ENCODE data around the gene MAPK13.

MAPK13 gene

GRCh38 chr6:36104836-36105235 lies 25.5 kb upstream of the MAPK13 start:
- in situ Hi-C loops (cut with MboI; ENCODE audit: low pct_unique_long_range_greater_than_20kb, low sequenced_read_pairs, unreplicated experiment), result no loop called here
- no peak for DNase-seq (ENCODE audit: low spot score)
- no peak for TF ChIP-seq CTCF (IDR thresholded peaks at IDR 0.05; ENCODE audit: extremely low read depth, insufficient read depth, missing control alignments)

- DNase-seq (ENCODE audit: low spot score), result no peak
- no peak for TF ChIP-seq CTCF (IDR thresholded peaks at IDR 0.05; ENCODE audit: extremely low read depth, insufficient read depth, missing control alignments)
- in situ Hi-C loops (cut with MboI; ENCODE audit: low pct_unique_long_range_greater_than_20kb, low sequenced_read_pairs, unreplicated experiment), result no loop called here
Observed at GRCh38 chr6:36109092-36109491, 21.2 kb upstream of the MAPK13 start.

- DNase-seq (ENCODE audit: low spot score), result no peak
- in situ Hi-C loops (cut with MboI; ENCODE audit: low pct_unique_long_range_greater_than_20kb, low sequenced_read_pairs, unreplicated experiment), result no loop called here
- no peak for TF ChIP-seq CTCF (IDR thresholded peaks at IDR 0.05; ENCODE audit: extremely low read depth, insufficient read depth, missing control alignments)
Observed at GRCh38 chr6:36110050-36110449, 20.3 kb upstream of the MAPK13 start.

- in situ Hi-C loops (cut with MboI; ENCODE audit: low pct_unique_long_range_greater_than_20kb, low sequenced_read_pairs, unreplicated experiment), result no loop called here
- DNase-seq (ENCODE audit: low spot score), result no peak
- no peak for TF ChIP-seq CTCF (IDR thresholded peaks at IDR 0.05; ENCODE audit: extremely low read depth, insufficient read depth, missing control alignments)
Observed at GRCh38 chr6:36110863-36111262, 19.4 kb upstream of the MAPK13 start.

- in situ Hi-C loops (cut with MboI; ENCODE audit: low pct_unique_long_range_greater_than_20kb, low sequenced_read_pairs, unreplicated experiment), result no loop called here
- DNase-seq (ENCODE audit: low spot score), result no peak
- no peak for TF ChIP-seq CTCF (IDR thresholded peaks at IDR 0.05; ENCODE audit: extremely low read depth, insufficient read depth, missing control alignments)
Observed at GRCh38 chr6:36111526-36111925, 18.8 kb upstream of the MAPK13 start.

- DNase-seq (ENCODE audit: low spot score), result no peak
- no peak for TF ChIP-seq CTCF (IDR thresholded peaks at IDR 0.05; ENCODE audit: extremely low read depth, insufficient read depth, missing control alignments)
- in situ Hi-C loops (cut with MboI; ENCODE audit: low pct_unique_long_range_greater_than_20kb, low sequenced_read_pairs, unreplicated experiment), result no loop called here
Observed at GRCh38 chr6:36113049-36113448, 17.3 kb upstream of the MAPK13 start.

- no peak for TF ChIP-seq CTCF (IDR thresholded peaks at IDR 0.05; ENCODE audit: extremely low read depth, insufficient read depth, missing control alignments)
- in situ Hi-C loops (cut with MboI; ENCODE audit: low pct_unique_long_range_greater_than_20kb, low sequenced_read_pairs, unreplicated experiment), result no loop called here
- DNase-seq (ENCODE audit: low spot score), result no peak
Observed at GRCh38 chr6:36113703-36114102, 16.6 kb upstream of the MAPK13 start.

Measured in GM13977 (cell line).